WTC11 (cell line): ENCODE measurements around the gene MARS2. TPM values are rescaled to one million over a fixed set of nuclear protein-coding genes. Genes with fewer than 3 reads are reported as not detected.
A peak's percentile ranks its signal among the peaks of the same experiment; 100 is the strongest.

Source experiments
- ATAC-seq: fragments of 200-7000 bp; cut with Tn5 transposase; 2 replicates; pipeline ENCODE4 v1.10.0; 2021; ENCODE audit warnings: mild to moderate bottlenecking, moderate library complexity
- CTCF ChIA-PET: fragments of 300-600 bp; sonication (Branson Sonifier 250); formaldehyde crosslinking; loops from one replicate; lab custom pipeline; 2021; ENCODE audit warnings: antibody characterized with exemption; lab: Charles Lee
- POLR2A ChIA-PET: fragments of 350-600 bp; sonication (Branson Sonifier 250); formaldehyde crosslinking; loops from one replicate; lab custom pipeline; 2021; ENCODE audit warnings: antibody characterized with exemption; lab: Charles Lee
- DNase-seq: peaks from one replicate; pipeline ENCODE4 v3.0.0; 2021; ENCODE audit warnings: low spot score
- H3K27ac Mint-ChIP-seq: 2 replicates; pipeline ENCODE4 v1.8.0; 2021; ENCODE audit warnings: mixed read lengths
- H3K27me3 Mint-ChIP-seq: 2 replicates; pipeline ENCODE4 v1.8.0; 2021; ENCODE audit warnings: low read depth, mild to moderate bottlenecking, moderate library complexity, mixed read lengths
- H3K36me3 Mint-ChIP-seq: 2 replicates; pipeline ENCODE4 v1.8.0; 2021; ENCODE audit warnings: mixed read lengths
- H3K4me1 Mint-ChIP-seq: 2 replicates; pipeline ENCODE4 v1.8.0; 2022; ENCODE audit warnings: mixed read lengths
- H3K4me3 Mint-ChIP-seq: 2 replicates; pipeline ENCODE4 v1.8.0; 2021; ENCODE audit warnings: mild to moderate bottlenecking, moderate library complexity, mixed read lengths
- H3K9me3 Mint-ChIP-seq: 2 replicates; pipeline ENCODE4 v1.8.0; 2021; ENCODE audit warnings: mixed read lengths
- ESRRA ChIP-seq: sonication (generic); formaldehyde crosslinking; IDR thresholded peaks from 2 replicates; pipeline ENCODE4 v1.8.1; 2022; ENCODE audit warnings: mild to moderate bottlenecking, missing genetic modification reagents, borderline replicate concordance
- FOXP1 ChIP-seq: sonication (generic); formaldehyde crosslinking; IDR thresholded peaks from 2 replicates; pipeline ENCODE4 v1.8.0; 2022; ENCODE audit warnings: missing genetic modification reagents, mild to moderate bottlenecking, moderate library complexity, borderline replicate concordance
- IRF2 ChIP-seq: sonication (generic); formaldehyde crosslinking; IDR thresholded peaks from 2 replicates; pipeline ENCODE4 v1.8.0; 2022; ENCODE audit warnings: low read depth, missing genetic modification reagents, borderline replicate concordance
- JAZF1 ChIP-seq: fragments of 250-450 bp; sonication (Bioruptor Pico); IDR thresholded peaks from 2 replicates; pipeline ENCODE4 v1.9.0; 2021; ENCODE audit warnings: moderate library complexity, mild to moderate bottlenecking, inconsistent platforms
- JUN ChIP-seq: sonication (generic); formaldehyde crosslinking; IDR thresholded peaks from 2 replicates; pipeline ENCODE4 v1.8.0; 2023; ENCODE audit warnings: mild to moderate bottlenecking, missing genetic modification reagents
- NFE2L1 ChIP-seq: sonication (generic); formaldehyde crosslinking; IDR thresholded peaks from 2 replicates; pipeline ENCODE4 v1.8.1; 2023; ENCODE audit warnings: missing genetic modification reagents
- RORB ChIP-seq: fragments of 250-450 bp; sonication (Bioruptor Pico); IDR thresholded peaks from 2 replicates; pipeline ENCODE4 v1.9.0; 2021; ENCODE audit warnings: mild to moderate bottlenecking
- SP1 ChIP-seq: sonication (generic); formaldehyde crosslinking; conservative IDR thresholded peaks from 2 replicates; pipeline ENCODE4 v1.8.1; 2022; ENCODE audit warnings: missing genetic modification reagents
- TP53 ChIP-seq: sonication (generic); formaldehyde crosslinking; IDR thresholded peaks from 2 replicates; pipeline ENCODE4 v1.8.1; 2023; ENCODE audit warnings: mild to moderate bottlenecking, missing genetic modification reagents
- ZBTB21 ChIP-seq: sonication (generic); formaldehyde crosslinking; IDR thresholded peaks from 2 replicates; pipeline ENCODE4 v1.8.1; 2023; ENCODE audit warnings: mild to moderate bottlenecking, missing genetic modification reagents, borderline replicate concordance
- total RNA-seq: library from RNA; stranded (reverse); gene quantifications from 3 replicates; pipeline ENCODE4 v1.2.3, GENCODE V29; 2021
- TF ChIP-seq, protein P1 (sequence below): sonication (generic); formaldehyde crosslinking; IDR thresholded peaks from 2 replicates; pipeline ENCODE4 v1.8.0; 2023; ENCODE audit warnings: missing genetic modification reagents
- TF ChIP-seq, protein P2 (sequence below): fragments of 250-450 bp; sonication (Bioruptor Pico); IDR thresholded peaks from 2 replicates; pipeline ENCODE4 v2.1.2; 2022; ENCODE audit warnings: mild to moderate bottlenecking, moderate library complexity
- TF ChIP-seq, protein P3 (sequence below): sonication (generic); formaldehyde crosslinking; IDR thresholded peaks from 2 replicates; pipeline ENCODE4 v1.8.0; 2022; ENCODE audit warnings: missing genetic modification reagents
- TF ChIP-seq, protein P4 (sequence below): sonication (generic); formaldehyde crosslinking; IDR thresholded peaks from 2 replicates; pipeline ENCODE4 v1.8.0; 2023; ENCODE audit warnings: mild to moderate bottlenecking, missing genetic modification reagents
- TF ChIP-seq, protein P5 (sequence below): sonication (generic); formaldehyde crosslinking; IDR thresholded peaks from 2 replicates; pipeline ENCODE4 v1.8.1; 2022; ENCODE audit warnings: missing genetic modification reagents, borderline replicate concordance

MARS2 gene
- total RNA-seq, 1 experiment from 2014 or later, result 32.2 TPM

DNA sequence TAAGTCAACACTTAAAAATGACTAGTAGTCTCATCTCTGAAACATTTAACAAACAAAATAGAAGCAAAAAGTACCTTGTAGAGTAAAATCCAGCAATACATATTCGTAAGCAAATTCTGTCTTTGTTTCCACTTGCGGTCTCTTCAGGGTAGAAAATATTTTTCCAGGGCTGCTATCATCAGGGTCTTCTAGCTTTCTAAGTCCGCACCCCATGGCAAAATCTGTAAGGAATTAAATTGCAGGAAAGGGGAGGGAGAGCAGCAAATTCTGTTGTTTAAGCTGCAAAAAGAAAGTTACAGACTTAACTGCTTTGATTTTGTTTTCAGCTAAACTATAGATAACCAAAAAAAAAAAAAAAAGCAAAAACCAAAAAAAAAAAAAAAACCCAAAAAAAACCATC, 29.9 kb upstream of the MARS2 start, which contains the start of gene RFTN2:
RFTN2 (minus strand) TSS at position 342 of the 400 bp plus-strand sequence; CDS start at position 213, 129 bp downstream.
- CTCF ChIA-PET, result interaction anchor here (0.9 kb wide), 1 partner anchor 30 kb away, joined by 3 read pairs; the partner anchor contains the start of gene MARS2
- Mint-ChIP-seq H3K36me3 (no peaks in the 10 kb centered on the region), H3K27me3 (no peaks in the 10 kb centered on the region), H3K27ac (peak within 1 kb of the TSS; percentile 77), H3K4me3 (peak within 1 kb of the TSS; percentile 53), H3K9me3 (no peaks in the 10 kb centered on the region), H3K4me1 (peaks cover 43% of the 10 kb centered on the region)
- no peak for DNase-seq
- TF ChIP-seq NFE2L1 (no peak), ESRRA (CRISPR knock-in tag) (no peak), FOXP1 (CRISPR knock-in tag) (no peak), TP53 (CRISPR knock-in tag) (no peak), RORB (CRISPR knock-in tag) (no peak), IRF2 (CRISPR knock-in tag) (no peak), ZBTB21 (no peak), JAZF1 (CRISPR knock-in tag) (no peak), SP1 (no peak)
- TF ChIP-seq, protein P1, sequence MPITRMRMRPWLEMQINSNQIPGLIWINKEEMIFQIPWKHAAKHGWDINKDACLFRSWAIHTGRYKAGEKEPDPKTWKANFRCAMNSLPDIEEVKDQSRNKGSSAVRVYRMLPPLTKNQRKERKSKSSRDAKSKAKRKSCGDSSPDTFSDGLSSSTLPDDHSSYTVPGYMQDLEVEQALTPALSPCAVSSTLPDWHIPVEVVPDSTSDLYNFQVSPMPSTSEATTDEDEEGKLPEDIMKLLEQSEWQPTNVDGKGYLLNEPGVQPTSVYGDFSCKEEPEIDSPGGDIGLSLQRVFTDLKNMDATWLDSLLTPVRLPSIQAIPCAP (CRISPR knock-in tag), result no peak
- TF ChIP-seq, protein P2, sequence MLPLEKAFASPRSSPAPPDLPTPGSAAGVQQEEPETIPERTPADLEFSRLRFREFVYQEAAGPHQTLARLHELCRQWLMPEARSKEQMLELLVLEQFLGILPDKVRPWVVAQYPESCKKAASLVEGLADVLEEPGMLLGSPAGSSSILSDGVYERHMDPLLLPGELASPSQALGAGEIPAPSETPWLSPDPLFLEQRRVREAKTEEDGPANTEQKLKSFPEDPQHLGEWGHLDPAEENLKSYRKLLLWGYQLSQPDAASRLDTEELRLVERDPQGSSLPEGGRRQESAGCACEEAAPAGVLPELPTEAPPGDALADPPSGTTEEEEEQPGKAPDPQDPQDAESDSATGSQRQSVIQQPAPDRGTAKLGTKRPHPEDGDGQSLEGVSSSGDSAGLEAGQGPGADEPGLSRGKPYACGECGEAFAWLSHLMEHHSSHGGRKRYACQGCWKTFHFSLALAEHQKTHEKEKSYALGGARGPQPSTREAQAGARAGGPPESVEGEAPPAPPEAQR (CRISPR knock-in tag), result no peak
- TF ChIP-seq, protein P3, sequence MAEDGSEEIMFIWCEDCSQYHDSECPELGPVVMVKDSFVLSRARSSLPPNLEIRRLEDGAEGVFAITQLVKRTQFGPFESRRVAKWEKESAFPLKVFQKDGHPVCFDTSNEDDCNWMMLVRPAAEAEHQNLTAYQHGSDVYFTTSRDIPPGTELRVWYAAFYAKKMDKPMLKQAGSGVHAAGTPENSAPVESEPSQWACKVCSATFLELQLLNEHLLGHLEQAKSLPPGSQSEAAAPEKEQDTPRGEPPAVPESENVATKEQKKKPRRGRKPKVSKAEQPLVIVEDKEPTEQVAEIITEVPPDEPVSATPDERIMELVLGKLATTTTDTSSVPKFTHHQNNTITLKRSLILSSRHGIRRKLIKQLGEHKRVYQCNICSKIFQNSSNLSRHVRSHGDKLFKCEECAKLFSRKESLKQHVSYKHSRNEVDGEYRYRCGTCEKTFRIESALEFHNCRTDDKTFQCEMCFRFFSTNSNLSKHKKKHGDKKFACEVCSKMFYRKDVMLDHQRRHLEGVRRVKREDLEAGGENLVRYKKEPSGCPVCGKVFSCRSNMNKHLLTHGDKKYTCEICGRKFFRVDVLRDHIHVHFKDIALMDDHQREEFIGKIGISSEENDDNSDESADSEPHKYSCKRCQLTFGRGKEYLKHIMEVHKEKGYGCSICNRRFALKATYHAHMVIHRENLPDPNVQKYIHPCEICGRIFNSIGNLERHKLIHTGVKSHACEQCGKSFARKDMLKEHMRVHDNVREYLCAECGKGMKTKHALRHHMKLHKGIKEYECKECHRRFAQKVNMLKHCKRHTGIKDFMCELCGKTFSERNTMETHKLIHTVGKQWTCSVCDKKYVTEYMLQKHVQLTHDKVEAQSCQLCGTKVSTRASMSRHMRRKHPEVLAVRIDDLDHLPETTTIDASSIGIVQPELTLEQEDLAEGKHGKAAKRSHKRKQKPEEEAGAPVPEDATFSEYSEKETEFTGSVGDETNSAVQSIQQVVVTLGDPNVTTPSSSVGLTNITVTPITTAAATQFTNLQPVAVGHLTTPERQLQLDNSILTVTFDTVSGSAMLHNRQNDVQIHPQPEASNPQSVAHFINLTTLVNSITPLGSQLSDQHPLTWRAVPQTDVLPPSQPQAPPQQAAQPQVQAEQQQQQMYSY (CRISPR knock-in tag), result no peak
- TF ChIP-seq, protein P4, sequence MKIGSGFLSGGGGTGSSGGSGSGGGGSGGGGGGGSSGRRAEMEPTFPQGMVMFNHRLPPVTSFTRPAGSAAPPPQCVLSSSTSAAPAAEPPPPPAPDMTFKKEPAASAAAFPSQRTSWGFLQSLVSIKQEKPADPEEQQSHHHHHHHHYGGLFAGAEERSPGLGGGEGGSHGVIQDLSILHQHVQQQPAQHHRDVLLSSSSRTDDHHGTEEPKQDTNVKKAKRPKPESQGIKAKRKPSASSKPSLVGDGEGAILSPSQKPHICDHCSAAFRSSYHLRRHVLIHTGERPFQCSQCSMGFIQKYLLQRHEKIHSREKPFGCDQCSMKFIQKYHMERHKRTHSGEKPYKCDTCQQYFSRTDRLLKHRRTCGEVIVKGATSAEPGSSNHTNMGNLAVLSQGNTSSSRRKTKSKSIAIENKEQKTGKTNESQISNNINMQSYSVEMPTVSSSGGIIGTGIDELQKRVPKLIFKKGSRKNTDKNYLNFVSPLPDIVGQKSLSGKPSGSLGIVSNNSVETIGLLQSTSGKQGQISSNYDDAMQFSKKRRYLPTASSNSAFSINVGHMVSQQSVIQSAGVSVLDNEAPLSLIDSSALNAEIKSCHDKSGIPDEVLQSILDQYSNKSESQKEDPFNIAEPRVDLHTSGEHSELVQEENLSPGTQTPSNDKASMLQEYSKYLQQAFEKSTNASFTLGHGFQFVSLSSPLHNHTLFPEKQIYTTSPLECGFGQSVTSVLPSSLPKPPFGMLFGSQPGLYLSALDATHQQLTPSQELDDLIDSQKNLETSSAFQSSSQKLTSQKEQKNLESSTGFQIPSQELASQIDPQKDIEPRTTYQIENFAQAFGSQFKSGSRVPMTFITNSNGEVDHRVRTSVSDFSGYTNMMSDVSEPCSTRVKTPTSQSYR (CRISPR knock-in tag), result no peak
- POLR2A ChIA-PET, result interaction anchor here (0.6 to 0.7 kb wide), 3 partner anchors 43 to 1035 kb away, joined by 4 read pairs; no protein-coding TSS in a partner anchor
- ATAC-seq, result no peak

DNA sequence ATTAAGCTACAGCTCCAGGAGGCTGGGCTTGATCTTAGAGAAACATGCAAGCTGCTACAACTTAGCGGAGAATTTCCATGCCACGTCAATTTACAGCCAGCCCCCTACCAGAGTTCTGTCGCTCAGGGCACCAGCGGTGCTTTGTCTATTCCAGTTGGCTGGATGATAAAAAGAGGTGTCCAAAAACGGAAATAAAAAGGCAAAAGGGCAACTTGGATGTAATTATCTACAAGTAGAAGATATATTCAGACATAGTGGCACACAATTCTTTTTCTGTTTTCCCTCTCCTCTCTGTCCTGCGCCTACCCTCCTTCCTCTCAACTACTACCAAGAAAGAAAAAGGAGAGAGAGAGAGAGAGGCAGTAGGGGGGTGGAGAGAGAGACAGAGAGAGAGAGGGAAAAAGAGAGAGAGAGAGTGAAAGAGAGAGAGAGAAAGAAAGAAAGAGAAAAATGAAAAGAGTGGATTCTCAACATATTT, 29.4 kb upstream of the MARS2 start:
- peaks cover 42% of the 10 kb centered on the region for H3K4me1 Mint-ChIP-seq
- DNase-seq, result peak; percentile 22
- peak overlapping the region; percentile 77 for H3K27ac Mint-ChIP-seq
- H3K36me3 Mint-ChIP-seq, result no peaks in the 10 kb centered on the region
- ATAC-seq, result peak; percentile 79
- peak overlapping the region; percentile 53 for H3K4me3 Mint-ChIP-seq
- no peak for TF ChIP-seq JUN (CRISPR knock-in tag)
- TF ChIP-seq, protein P5, sequence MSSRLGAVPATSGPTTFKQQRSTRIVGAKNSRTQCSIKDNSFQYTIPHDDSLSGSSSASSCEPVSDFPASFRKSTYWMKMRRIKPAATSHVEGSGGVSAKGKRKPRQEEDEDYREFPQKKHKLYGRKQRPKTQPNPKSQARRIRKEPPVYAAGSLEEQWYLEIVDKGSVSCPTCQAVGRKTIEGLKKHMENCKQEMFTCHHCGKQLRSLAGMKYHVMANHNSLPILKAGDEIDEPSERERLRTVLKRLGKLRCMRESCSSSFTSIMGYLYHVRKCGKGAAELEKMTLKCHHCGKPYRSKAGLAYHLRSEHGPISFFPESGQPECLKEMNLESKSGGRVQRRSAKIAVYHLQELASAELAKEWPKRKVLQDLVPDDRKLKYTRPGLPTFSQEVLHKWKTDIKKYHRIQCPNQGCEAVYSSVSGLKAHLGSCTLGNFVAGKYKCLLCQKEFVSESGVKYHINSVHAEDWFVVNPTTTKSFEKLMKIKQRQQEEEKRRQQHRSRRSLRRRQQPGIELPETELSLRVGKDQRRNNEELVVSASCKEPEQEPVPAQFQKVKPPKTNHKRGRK, result 0 out of 2 replicates have a peak, but pooled peaks have one; percentile 53
- CTCF ChIA-PET, result interaction anchor here (0.9 kb wide), 1 partner anchor 29 kb away, joined by 3 read pairs; the partner anchor contains the start of gene MARS2
- POLR2A ChIA-PET, result interaction anchor here (0.6 to 0.7 kb wide), 2 partner anchors 384 to 1036 kb away, joined by 4 read pairs; no protein-coding TSS in a partner anchor
- H3K27me3 Mint-ChIP-seq, result no peaks in the 10 kb centered on the region
- H3K9me3 Mint-ChIP-seq, result no peaks in the 10 kb centered on the region
